ENCODE results near the gene AHCYL1.

The AHCYL1 gene

DNA sequence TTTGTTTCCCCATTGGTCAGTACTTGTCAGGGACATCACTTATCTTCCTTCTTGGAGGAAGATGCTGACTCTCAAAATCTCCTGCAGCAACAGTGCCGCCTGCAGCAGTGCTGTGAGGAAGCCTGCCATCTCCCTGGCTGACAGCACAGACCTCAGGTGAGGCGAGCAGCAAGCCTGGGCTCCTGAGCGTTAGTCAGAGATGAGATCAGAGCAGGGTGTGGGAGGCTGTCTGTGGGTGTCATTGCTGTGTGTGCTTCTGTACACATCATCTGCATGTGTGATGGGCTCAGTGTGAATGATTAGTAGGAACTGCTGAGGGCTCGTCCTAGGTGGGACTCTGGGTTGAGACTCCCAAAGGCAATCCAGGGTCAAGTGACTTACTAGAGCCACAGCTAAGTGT is 56.0 kb downstream of the AHCYL1 start:
- DNase-seq, result no peak

DNA sequence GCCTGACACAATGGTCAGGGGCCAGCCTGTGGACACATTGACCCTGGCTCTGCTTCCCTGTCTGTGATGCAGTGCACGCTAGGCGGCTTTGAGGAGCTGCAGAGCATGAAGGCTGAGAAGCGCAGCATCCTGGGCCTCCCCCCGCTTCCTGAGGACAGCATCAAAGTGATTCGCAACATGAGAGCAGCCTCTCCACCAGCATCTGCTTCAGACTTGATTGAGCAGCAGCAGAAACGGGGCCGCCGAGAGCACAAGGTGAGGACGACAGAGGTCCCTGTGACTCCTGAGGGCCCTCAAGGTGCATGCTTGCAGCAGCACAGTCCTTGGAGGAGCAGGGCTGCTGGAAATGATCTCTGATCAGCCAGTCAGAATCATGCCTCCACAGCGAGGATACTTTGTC is 58.5 kb downstream of the AHCYL1 start:
- DNase-seq, result no peak

DNA sequence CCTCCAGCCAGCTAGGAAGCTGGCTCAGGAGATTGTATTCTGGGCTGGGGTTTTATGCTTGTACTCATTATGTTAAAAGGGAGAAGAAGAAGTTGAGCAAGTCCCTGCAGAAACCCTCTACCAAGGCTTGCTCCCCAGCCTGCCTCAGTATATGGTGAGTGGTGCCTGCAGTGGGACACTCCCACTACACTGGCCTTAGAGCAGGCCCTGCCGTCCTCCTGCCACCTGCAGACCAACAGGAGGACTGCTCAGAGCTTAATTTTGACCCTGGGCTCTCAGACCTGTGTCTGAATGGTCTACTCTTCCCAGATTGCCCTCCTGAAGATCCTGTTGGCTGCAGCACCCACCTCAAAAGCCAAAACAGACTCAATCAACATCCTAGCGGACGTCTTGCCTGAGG is 62.9 kb downstream of the AHCYL1 start:
- no peak for DNase-seq

DNA sequence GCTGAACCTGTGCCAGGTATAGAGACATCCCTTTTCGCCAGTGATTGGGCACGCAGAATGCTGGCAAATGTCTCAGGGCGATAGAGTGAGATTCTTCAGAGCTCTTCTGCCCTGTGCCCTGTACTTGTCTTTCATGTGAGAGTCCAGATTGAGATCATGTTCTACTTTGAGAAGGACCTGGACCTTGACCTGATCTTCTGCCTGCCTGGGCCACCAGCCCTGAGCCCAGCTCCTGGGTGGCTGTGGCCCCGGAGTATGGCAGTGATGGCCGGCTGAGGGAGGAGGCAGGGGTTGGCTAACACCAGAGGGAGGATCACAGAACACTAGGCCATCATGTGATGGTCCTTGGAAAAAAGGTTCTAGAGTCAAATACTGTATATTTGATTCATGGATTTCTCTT is 63.7 kb downstream of the AHCYL1 start:
- DNase-seq, result no peak

DNA sequence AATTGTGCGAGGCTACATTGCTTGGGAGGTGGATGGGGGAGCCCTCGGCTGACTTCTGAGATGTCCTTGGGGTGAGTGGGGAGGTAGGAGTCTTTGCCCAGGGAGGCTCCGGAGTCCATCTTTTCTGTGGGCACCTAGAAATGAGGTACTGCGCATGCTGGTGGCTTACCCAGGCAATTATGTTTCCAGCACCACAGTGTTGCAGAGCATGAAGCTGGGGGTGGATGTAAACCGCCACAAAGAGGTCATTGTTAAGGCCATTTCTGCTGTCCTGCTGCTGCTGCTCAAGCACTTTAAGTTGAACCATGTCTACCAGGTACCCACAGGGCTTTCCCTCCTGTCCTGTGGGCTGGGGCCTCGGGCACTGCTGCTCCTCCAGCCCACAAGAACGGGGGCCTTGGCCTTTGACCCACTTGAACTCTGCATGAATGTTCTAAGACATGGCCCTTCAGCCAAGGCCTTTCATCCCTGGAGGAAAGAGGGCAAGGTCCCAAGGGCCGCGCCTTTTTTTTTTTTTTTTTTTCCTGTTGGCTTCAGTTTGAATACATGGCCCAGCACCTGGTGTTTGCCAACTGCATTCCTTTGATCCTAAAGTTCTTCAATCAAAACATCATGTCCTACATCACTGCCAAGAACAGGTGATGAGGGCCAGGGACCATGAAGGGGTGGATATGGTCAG is 64.5 kb downstream of the AHCYL1 start:
- DNase-seq, result no peak

DNA sequence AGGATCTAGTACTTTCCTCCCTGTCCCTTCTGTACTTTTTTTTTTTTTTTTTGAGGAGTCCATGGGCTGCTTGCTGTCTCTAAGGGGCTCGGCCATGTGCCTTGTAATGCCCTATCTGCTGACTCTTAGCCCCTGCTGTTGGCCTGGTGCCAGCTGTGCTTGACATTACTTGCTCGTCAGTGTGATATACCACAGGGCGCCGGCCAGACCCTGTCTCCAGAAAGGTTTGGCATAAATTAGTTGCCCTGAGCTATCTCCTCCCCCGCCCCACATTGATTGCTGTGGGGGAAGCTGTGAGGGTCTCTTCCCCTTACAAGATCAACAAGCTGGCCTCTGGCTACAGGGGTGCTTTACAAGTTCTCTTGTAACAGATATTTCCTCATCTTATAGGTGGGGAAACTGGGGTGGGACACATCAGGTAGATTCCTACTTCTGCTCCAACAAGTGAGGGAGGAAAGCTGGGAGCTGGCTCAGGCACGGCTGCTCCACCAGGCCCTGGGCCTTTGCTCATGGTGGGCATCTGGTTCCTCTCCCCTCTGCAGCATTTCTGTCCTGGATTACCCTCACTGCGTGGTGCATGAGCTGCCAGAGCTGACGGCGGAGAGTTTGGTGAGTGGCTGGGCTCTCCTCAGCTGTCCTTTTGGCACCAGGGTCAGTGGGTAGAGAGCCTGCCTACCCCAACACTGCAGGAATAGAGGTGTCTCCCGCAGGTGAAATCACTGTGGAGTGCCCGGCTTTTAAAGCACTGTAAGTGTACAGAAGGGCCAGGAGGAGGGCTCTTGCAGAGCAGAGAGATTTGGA is 65.4 kb downstream of the AHCYL1 start:
- no peak for DNase-seq

DNA sequence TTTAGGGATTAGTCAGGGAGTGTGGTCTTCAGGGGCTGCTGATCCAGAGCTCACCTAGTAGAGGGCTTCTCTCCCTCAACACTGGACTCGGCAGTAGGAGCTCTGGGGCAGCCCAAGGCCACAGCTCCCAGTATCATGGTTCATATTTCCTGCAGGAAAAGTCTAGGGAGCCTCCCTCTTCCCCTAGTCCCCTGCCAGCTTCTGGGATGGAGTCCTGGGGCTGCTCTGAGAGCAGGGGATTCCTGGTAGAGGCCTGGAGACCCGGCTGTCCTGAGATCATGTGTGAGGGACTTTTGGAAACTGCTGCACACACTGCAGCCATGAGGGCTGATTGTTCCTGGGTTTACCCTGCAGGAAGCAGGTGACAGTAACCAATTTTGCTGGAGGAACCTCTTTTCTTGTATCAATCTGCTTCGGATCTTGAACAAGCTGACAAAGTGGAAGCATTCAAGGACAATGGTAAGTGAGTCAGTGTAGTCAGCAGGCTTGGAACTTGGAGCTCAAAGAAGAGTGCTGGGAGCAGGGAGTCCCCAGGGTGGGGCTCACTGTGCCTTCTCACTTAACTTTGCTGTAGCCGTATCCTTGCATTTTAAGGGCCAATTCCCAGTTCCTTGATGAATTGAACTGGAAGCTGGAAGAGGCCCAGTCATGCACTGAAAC is 66.2 kb downstream of the AHCYL1 start:
- no peak for DNase-seq

DNA sequence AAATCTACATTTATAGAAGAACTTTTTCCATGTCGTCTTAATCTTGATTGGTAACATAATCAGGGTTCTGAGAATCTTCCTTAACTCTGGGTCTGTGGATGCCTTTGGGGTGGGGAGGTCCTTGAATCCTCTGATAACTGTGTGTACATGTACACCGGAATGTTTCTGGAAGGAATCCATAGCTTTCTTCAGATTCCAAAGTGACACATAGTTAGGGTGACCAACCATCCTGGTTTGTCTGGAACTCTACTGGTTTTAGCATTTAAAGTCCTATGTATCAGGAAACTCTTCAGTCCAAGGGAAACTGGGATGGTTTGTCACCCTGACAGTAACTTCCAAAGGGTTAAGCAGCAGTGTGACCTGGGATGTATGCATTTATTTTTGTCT is 66.7 kb downstream of the AHCYL1 start:
- DNase-seq, result no peak

DNA sequence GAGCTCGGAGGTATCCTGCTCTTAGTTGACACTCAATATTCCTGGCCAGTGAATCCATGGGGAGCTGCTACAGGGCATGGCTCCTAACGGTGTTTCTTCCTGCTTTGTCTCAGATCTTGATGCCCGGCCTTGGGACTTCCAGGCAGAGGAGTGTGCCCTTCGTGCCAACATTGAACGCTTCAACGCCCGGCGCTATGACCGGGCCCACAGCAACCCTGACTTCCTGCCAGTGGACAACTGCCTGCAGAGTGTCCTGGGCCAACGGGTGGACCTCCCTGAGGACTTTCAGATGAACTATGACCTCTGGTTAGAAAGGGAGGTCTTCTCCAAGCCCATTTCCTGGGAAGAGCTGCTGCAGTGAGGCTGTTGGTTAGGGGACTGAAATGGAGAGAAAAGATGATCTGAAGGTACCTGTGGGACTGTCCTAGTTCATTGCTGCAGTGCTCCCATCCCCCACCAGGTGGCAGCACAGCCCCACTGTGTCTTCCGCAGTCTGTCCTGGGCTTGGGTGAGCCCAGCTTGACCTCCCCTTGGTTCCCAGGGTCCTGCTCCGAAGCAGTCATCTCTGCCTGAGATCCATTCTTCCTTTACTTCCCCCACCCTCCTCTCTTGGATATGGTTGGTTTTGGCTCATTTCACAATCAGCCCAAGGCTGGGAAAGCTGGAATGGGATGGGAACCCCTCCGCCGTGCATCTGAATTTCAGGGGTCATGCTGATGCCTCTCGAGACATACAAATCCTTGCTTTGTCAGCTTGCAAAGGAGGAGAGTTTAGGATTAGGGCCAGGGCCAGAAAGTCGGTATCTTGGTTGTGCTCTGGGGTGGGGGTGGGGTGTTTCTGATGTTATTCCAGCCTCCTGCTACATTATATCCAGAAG is 69.2 kb downstream of the AHCYL1 start:
- peak; percentile 5 for DNase-seq

DNA sequence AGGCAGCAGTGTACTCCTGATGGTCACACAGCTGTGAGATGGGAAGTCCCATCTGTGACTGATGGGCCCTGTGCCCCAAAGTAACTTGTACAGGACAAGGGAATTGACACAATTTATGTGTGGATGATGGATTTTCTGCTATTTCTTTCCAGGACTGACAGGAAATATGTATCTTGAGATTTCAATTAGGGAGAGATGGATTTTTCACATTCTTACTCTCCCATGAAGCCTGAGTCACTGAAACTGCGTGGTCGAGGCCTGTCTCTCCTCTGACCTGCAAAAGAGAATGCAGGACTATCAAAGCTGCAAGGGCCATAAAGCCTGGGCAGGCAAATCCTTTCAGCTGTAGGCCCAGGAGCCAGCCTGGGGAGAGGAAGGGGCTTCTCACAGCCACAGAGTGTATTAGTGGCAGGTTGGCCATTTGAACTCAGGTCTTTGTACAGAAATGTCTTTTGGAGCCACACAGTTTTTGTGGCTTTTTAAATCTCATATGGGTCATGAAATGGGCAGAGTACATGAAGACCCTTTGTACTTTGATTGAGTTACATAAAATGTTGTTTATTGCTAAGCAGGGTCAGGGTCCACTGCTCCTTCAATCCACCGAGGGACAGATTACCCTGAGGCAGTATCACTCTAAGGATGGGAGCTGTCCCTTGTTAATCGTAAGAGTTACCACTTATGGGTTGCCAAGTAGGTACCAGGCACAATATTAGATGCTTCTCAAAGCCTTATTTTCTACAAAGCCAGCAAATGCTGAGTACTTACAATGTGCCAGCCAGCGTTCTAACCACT is 71.1 kb downstream of the AHCYL1 start:
- DNase-seq, result no peak

DNA sequence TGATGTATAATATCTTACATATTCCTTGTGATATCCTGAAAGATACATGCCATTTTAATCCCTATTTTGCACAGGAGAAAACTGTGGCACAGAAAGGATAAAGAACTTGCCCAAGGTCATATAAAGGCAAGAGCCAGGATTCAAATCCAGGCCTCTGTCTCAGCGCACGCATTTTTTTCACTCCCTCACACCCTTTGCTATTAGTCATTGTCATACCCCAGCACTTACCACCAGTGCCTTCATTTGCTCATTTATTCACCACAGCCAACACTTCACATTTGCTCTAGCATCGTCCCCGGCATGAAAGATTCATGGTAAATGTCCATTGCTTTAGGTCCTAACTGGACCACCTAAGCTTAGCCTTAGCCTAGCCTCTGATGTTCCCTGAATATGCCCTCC is 71.7 kb downstream of the AHCYL1 start:
- no peak for DNase-seq

DNA sequence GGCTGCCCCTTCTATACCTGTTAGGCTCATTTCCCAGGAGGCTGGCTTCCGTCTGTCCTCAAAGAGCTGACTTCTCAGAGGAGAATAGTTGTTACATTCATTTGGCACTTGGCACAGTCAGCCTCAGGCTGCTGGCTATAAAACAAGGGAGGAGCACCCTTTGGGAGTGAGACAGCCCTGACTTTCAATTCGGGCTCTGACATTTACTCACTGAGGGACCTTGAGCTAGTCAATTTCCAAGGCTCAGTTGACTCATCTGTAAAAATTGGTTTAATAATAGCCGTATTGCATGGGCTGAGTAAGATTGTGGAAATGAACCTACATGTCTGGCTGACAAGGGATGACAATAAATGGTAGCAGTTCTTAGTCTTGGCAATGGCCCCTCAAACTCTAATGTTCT is 72.2 kb downstream of the AHCYL1 start:
- no peak for DNase-seq

DNA sequence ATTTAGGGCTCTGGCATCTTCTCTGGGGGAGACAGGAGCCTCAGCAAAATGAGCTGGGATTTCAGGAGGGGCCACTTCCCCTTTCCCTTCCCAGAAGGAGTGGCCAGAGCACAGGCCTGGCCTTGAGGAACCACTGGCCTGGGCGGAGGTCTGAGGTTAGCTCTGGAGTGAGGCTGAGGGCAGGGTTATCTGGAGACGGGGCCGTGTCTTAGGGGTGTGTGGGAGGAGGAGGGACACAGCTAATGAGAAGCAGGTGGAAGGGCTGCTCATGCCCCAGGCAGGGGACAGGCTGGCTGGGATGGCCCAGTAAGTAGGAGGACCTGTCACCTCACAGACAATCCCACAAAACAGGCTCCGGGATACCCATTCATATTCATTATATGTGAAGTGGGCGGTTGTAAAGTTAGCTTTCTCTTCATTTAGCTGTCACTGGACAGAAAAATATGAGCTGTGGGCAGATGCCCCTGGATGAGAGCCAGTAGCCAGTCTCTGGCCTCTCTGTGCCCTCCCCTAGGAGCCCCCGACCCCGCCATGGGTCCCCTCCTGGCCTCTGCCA is 73.5 kb downstream of the AHCYL1 start:
- no peak for DNase-seq

DNA sequence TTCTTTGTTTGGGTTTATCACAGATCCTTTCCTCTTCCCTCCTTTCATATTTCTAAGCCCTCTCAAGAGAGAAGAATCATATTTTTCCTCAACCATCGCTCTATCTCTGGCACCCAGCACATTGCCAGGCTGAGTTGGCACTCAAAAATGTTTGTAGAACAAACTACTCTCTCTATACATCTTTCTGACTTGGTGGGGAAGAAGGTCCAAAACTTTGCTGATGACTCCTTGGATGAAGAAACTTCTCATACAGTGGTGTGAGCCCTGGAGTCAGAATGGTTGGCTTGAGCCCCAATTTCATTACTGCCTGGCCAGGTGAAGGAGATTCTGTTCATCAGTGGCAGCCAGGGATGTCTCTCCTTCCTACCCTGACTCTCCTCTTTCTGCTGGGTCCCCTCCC is 74.0 kb downstream of the AHCYL1 start:
- no peak for DNase-seq

DNA sequence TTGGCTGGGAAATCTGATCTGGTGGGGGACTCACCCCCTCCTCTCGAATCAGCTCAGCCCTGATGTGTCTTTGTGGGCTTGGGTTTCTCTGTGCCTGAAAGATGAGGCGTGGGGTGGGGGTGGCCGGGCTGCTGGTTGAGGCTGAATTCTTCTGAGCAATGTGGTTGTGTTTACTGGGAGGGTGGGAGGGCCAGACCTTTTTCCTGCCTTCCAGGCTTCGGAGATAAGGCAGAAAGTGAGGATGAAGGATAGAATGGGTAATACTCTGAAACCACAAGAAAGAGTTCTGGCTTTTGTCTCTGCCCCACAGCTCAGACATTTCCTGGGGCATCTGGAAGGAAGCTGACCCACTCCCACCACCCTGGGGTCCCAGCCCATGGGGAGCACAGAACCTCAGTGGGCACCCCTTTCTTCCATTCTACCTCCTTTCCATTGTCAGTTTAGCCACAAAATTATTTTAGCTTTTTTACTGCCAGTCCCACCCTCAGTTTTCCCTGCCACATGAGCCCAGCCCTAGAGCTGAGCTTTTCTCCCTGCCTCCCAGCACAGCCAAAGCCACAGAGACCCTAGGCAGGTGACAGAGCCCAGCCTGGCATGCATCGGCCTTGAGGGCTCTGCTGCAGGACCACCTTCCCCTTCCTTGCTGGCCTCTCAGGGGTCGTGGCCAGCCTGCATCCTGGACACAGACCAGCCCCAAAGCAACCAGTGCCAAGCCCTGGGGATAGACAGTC is 74.7 kb downstream of the AHCYL1 start:
- no peak for DNase-seq

DNA sequence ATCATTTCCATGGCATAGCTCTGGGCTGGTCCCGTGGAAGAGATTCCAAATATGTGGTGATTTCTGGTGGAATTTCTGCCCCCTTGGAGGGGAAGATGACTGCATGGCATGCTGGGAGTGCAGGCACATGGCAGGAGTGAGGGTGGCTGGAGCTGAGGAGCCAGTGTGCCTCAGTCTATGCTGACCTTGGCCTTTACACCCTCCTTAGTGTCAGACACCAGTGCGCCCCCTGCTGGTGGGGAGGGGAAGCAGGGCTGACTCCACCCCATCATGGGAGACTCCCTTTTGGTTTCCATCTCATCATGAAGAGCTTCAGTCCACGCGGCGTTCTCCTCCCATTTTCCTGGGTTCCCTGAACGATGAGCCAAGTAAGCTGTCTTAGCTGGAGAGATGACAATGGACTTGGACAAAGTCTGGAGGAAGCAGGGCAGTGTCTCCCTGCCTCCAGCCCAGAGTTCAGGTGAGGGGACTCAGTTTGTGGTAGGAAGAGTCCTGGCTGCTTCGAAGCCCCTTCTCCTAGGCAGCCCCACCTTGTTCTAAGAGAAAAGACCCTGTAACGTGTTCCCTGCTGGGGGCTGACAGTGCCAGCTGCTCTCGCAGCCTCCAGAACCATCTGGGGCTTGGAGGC is 75.6 kb downstream of the AHCYL1 start:
- DNase-seq, result no peak

DNA sequence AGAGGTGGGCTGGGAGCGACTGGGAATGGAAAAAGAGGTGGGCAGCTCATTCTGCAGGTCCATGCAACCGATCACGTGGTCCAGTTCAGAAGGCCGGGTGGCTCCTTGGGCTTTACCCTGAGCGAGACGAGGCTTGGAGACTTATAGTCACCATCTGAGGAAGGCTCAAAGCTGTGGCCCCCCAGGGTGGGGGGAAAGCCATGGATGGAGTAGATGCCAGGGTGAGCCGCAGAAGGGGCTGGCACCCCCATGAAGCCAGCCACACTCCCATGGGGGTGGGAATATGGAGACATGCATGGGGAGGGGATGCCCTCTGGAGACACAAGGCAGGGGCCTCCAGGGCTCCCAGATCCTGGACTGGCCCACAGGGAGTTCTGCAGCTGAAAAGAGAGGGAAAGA is 76.1 kb downstream of the AHCYL1 start:
- DNase-seq, result no peak

DNA sequence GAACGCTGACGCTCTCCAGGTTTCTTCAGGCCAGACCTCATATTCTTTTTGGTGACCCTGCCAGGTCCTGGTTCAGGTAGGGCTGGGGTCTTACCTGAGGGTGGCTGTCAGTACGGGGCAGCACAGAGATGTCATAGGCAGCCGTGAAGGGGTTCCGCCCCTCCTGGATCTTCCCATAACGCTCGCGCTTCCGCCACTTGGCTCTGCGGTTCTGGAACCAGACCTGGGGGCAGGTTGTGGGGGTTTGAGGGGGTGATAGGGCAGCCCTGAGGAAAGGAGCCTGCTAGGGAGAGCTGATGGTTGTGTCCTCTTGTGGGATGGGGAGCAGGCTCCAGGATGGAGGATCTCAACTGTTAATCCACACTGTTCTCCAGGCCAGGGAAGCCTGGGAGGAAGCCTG is 76.8 kb downstream of the AHCYL1 start:
- DNase-seq, result no peak

DNA sequence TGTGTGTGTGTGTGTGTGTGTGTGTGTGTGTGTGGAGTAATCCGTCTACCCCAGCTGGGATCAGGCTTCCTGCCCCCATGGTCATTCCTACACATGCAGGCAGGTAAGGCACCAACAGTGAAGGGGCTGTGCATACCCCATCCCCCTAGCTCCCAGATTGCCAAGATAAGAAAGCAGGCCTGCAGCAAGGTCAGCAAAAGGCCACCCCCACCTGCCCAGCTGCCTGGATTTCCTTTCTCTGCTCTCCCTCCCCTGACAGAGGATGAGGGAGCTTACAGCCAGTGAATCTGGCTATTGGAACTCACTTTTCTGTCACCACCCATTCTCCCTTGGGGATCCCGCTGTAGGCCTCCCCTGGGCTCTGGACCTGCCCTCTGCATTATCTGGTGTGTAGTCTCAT is 78.0 kb downstream of the AHCYL1 start:
- no peak for DNase-seq

DNA sequence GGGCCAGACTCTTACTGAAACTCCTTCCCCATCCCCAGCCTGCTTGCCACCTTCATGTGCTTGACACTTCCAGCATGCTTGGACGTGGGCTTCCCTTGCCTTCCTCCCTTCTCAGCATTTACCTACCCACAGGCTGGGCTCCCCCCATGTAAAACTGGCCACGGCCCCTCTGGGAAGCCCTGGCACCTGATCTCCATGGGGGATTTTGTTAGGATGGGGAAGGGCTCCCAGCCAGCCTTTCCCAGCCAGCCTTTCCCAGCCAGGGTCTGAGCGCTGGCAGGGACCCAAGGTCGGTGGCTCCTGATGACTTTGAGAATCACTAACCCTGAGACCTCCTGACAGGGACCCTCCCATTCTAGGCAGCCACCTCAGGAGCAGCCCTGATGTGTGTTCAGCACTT is 79.2 kb downstream of the AHCYL1 start:
- no peak for DNase-seq
